Pancreas (tissue), 10 donors: ENCODE results near the gene SF3A1. TPM values are rescaled to one million over a fixed set of nuclear protein-coding genes. Genes with fewer than 3 reads are reported as not detected.

Experiments
- ATAC-seq, 4 donors: fragments of 200-7000 bp; cut with Tn5 transposase; one replicate each; pipeline versions ENCODE4 v1.8.0 to v1.9.1; 2020; ENCODE audit warnings: mild to moderate bottlenecking in 4 of 4, moderate library complexity in 4 of 4
- DNase-seq, 6 donors: peaks; one replicate each; pipeline ENCODE4 v3.0.0-alpha.2; 2020
- FAIRE-seq: peaks from 2 replicates; lab custom pipeline; 2012; peaks lifted over from hg19 to GRCh38; lab: Jason Lieb, UNC
- H3K27ac ChIP-seq, 4 donors: fragments of 200-600 bp; sonication (generic); 1 replicate in 3 of 4; 2 replicates in 1 of 4; pipeline versions ENCODE4 v1.5.0 to v1.8.0; 2020
- H3K27me3 ChIP-seq, 4 donors: fragments of 200-600 bp; one replicate each; pipeline ENCODE4 v1.8.0; 2021
- H3K36me3 ChIP-seq, 3 donors: fragments of 200-600 bp; sonication (generic) in 1 of 3; one replicate each; pipeline versions ENCODE4 v1.5.0 to v1.8.0; 2020 to 2021
- H3K4me1 ChIP-seq, 3 donors: fragments of 200-600 bp; one replicate each; pipeline ENCODE4 v1.8.0; 2021
- H3K4me3 ChIP-seq, 4 donors: fragments of 200-600 bp; sonication (generic) in 2 of 4; one replicate each; pipeline versions ENCODE4 v1.5.0 to v1.8.0; 2020 to 2021
- H3K9me3 ChIP-seq, 4 donors: fragments of 200-600 bp; one replicate each; pipeline ENCODE4 v1.8.0; 2021
- CTCF ChIP-seq, 4 donors: fragments of 200-600 bp; sonication (generic) in 3 of 4; IDR thresholded peaks; one replicate each; pipeline versions ENCODE4 v1.5.0 to v1.8.0; 2021; ENCODE audit warnings: antibody characterized with exemption in 4 of 4
- WGBS, 2 donors: extraction: QIAGEN DNeasy Blood & Tissue Kit; methylation state at CpG; one replicate each; pipeline ENCODE4 v1.1.7; 2013; 5-methylcytosine and 5-hydroxymethylcytosine counted together
- intact Hi-C, 3 donors: fragments of 100-400 bp; cut with DNase I; formaldehyde crosslinking; loops; one replicate each; pipeline versions ENCODE4 v1.11.1 to v1.14.2; 2022
- polyA plus RNA-seq, 2 donors: library from polyadenylated mRNA; stranded (reverse); fragments of 200-250 nt; gene quantifications; one replicate each; pipeline ENCODE4 v1.2.3, GENCODE V29; 2013
- total RNA-seq, 6 donors: library from RNA; stranded (reverse); fragmentation: NEBNext Ultra II Directional in 4 of 6; extraction: Animal tissue kit (Norgen Biotek cat#: 25700) in 4 of 6; gene quantifications; one replicate each; pipeline versions ENCODE4 v1.2.1 to v1.2.4, GENCODE V29; 2021 to 2023
- donor health status: healthy with polysubstance abuse.
- donor health status: DM: no; HTN: no; CAD: no; lungs with moderate emphysema.
- donor health status: DM: no; HTN: no; CAD: no.
- donor health status: control.
- donor health status: control.
- donor health status: Bipolar disorder and iron deficiency.
- donor health status: DM: yes; HTN: yes; CAD: no.
- donor health status: DM: no; HTN: no; CAD: no.
- donor health status: DM: no; HTN: no; CAD: no.
- donor health status: DM: yes; HTN: yes; CAD: no.

Gene SF3A1
- total and polyA plus RNA-seq, 8 donors = 19.2 to 102 (median 85.8) TPM

- Histone ChIP-seq H3K4me1 (peaks cover 0 to 31% (median 18%) of the 10 kb centered on the region in 3 donors), H3K9me3 (no peaks in the 10 kb centered on the region), H3K36me3 (peaks cover 0 to 15% (median 5%) of the 10 kb centered on the region in 3 donors), H3K27ac (peak overlapping the region in 2 of 4 donors; percentile 86 to 88), H3K27me3 (no peaks in the 10 kb centered on the region), H3K4me3 (no peak overlapping the region)
- no peak for ATAC-seq
- no peak for FAIRE-seq
- TF ChIP-seq CTCF (IDR thresholded peaks at IDR 0.05) = no peak
- intact Hi-C loops = no loop called here
- 78 to 82% methylated on average over 3 of the region's 3 CpGs for WGBS, 2 donors
- DNase-seq = no peak
Observed at GRCh38 chr22:30328466-30329049, 28.1 kb downstream of the SF3A1 start.

GRCh38 chr22:30327864-30328345 lies 28.8 kb downstream of the SF3A1 start:
- DNase-seq (peak in 3 of 6 donors; percentile 36 to 53 (median 46)), ATAC-seq (peak; percentile 39 to 66 (median 50))

GRCh38 chr22:30326706-30327362 lies 29.9 kb downstream of the SF3A1 start, which contains the start of gene TBC1D10A:
Gene TBC1D10A, minus strand, starts transcription at chr22:30326941. Its CDS starts 60 bp downstream, at chr22:30326881.
- no peak for TF ChIP-seq CTCF (IDR thresholded peaks at IDR 0.05)
- intact Hi-C loops = no loop called here
- Histone ChIP-seq H3K4me3 (peak within 1 kb of the TSS; percentile 89 to 100 (median 92)), H3K27me3 (no peaks in the 10 kb centered on the region), H3K27ac (peak within 1 kb of the TSS; percentile 70 to 88 (median 78)), H3K36me3 (peaks cover 0 to 6% (median 0%) of the 10 kb centered on the region in 3 donors), H3K9me3 (no peaks in the 10 kb centered on the region), H3K4me1 (peaks cover 0 to 31% (median 18%) of the 10 kb centered on the region in 3 donors)
- ATAC-seq (peak; percentile 90 to 95 (median 92)), FAIRE-seq (no peak), DNase-seq (peak; percentile 95 to 99 (median 96))
- WGBS, 2 donors = 0% methylated on average over 38 to 69 of the region's 69 CpGs

More at GRCh38 chr22:30327864-30328345, 28.8 kb downstream of the SF3A1 start:
- no peaks in the 10 kb centered on the region for H3K9me3 ChIP-seq
- peak overlapping the region; percentile 29 to 88 (median 78) for H3K27ac ChIP-seq
- peaks cover 0 to 31% (median 18%) of the 10 kb centered on the region in 3 donors for H3K4me1 ChIP-seq
- intact Hi-C loops = no loop called here
- peak; percentile 20 for FAIRE-seq
- TF ChIP-seq CTCF (IDR thresholded peaks at IDR 0.05) = no peak
- H3K27me3 ChIP-seq = no peaks in the 10 kb centered on the region
- peak overlapping the region in 1 of 4 donors; percentile 95 for H3K4me3 ChIP-seq
- H3K36me3 ChIP-seq = peaks cover 0 to 8% (median 0%) of the 10 kb centered on the region in 3 donors
- 31 to 35% methylated on average over 5 of the region's 5 CpGs for WGBS, 2 donors

- H3K9me3 ChIP-seq = no peaks in the 10 kb centered on the region
- H3K27me3 ChIP-seq = no peaks in the 10 kb centered on the region
- TF ChIP-seq CTCF (IDR thresholded peaks at IDR 0.05) = no peak
- peak overlapping the region; percentile 89 to 100 (median 92) for H3K4me3 ChIP-seq
- peak overlapping the region; percentile 69 to 86 (median 74) for H3K27ac ChIP-seq
- DNase-seq = peak in 4 of 6 donors; percentile 41 to 78 (median 56)
- 0 to 1% methylated on average over 26 to 34 of the region's 34 CpGs for WGBS, 2 donors
- H3K4me1 ChIP-seq = peaks cover 0 to 31% (median 18%) of the 10 kb centered on the region in 3 donors
- intact Hi-C loops = no loop called here
- H3K36me3 ChIP-seq = peaks cover 0 to 2% (median 0%) of the 10 kb centered on the region in 3 donors
- FAIRE-seq = no peak
- peak; percentile 25 to 44 (median 35) for ATAC-seq
Observed at GRCh38 chr22:30326255-30326705, 30.4 kb downstream of the SF3A1 start.
